Activated CD8-positive, alpha-beta T cell treated with anti-CD3 and anti-CD28 coated beads for 36 hours (primary cell): ENCODE results near the gene STXBP6. TPM values are rescaled to one million over a fixed set of nuclear protein-coding genes. Genes with fewer than 3 reads are reported as not detected.

Experiments
- ATAC-seq: fragments of 200-7000 bp; cut with Tn5 transposase; one replicate; pipeline ENCODE4 v1.10.0; 2021; ENCODE audit warnings: mild to moderate bottlenecking, moderate library complexity
- CTCF ChIA-PET: fragments of 350-600 bp; sonication (Branson Sonifier 250); formaldehyde crosslinking; loops from one replicate; lab custom pipeline; 2021; ENCODE audit warnings: antibody characterized with exemption; lab: Charles Lee
- POLR2A ChIA-PET: fragments of 350-600 bp; sonication (Branson Sonifier 250); formaldehyde crosslinking; loops from one replicate; lab custom pipeline; 2021; ENCODE audit warnings: antibody characterized with exemption; lab: Charles Lee
- DNase-seq: peaks from one replicate; pipeline ENCODE4 v3.0.0-alpha.2; 2020
- H3K27ac Mint-ChIP-seq: one replicate; pipeline ENCODE4 v1.8.0; 2021; ENCODE audit warnings: mild to moderate bottlenecking, mixed read lengths
- H3K27me3 Mint-ChIP-seq: one replicate; pipeline ENCODE4 v1.8.0; 2021; ENCODE audit warnings: mixed read lengths
- H3K36me3 Mint-ChIP-seq: one replicate; pipeline ENCODE4 v1.8.0; 2021; ENCODE audit warnings: low read depth, mixed read lengths
- H3K4me1 Mint-ChIP-seq: one replicate; pipeline ENCODE4 v1.8.0; 2021; ENCODE audit warnings: low read depth, mixed read lengths
- H3K4me3 Mint-ChIP-seq: one replicate; pipeline ENCODE4 v1.8.0; 2021; ENCODE audit warnings: mild to moderate bottlenecking, moderate library complexity, mixed read lengths
- H3K9me3 Mint-ChIP-seq: one replicate; pipeline ENCODE4 v1.8.0; 2021; ENCODE audit warnings: mixed read lengths
- intact Hi-C: fragments of 100-400 bp; cut with micrococcal nuclease; formaldehyde crosslinking; loops from one replicate; pipeline ENCODE4 v1.10.0; 2022
- total RNA-seq, 2 experiments: library from RNA; stranded (reverse); gene quantifications; one replicate each; pipeline ENCODE4 v1.2.3, GENCODE V29; 2021
- TF ChIP-seq, protein P1 (sequence below): fragments of 200-600 bp; IDR thresholded peaks from one replicate; pipeline ENCODE4 v1.8.0; 2022; ENCODE audit warnings: antibody characterized with exemption, mild to moderate bottlenecking

Gene STXBP6
- total RNA-seq, 2 experiments from 2014 or later: not detected

DNA sequence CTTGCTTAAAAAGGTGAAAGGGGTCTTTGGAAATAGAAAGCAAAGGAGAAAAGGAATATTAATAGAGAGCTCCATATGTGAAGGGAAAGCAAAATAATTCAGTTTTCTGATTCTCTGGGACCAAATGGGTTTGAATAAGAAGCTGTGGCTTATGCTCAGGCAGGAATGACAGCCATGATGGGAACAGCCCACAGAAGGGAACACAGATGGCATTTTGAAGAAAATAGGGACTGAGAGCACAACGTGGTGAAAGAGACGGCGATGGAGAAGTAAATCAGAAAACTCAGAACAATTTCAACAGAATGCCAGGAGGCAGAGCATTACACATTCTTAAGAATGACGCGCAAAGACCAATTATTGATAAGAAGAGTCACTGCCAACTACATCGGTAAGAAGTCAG is 102.8 kb downstream of the STXBP6 start:
- ATAC-seq (no peak), DNase-seq (no peak)
- Mint-ChIP-seq H3K4me1 (no peaks in the 10 kb centered on the region), H3K27ac (no peak overlapping the region), H3K27me3 (no peaks in the 10 kb centered on the region), H3K9me3 (no peaks in the 10 kb centered on the region), H3K36me3 (no peaks in the 10 kb centered on the region), H3K4me3 (no peak overlapping the region)
- POLR2A ChIA-PET: no interaction called here
- CTCF ChIA-PET: no interaction called here
- TF ChIP-seq, protein P1, sequence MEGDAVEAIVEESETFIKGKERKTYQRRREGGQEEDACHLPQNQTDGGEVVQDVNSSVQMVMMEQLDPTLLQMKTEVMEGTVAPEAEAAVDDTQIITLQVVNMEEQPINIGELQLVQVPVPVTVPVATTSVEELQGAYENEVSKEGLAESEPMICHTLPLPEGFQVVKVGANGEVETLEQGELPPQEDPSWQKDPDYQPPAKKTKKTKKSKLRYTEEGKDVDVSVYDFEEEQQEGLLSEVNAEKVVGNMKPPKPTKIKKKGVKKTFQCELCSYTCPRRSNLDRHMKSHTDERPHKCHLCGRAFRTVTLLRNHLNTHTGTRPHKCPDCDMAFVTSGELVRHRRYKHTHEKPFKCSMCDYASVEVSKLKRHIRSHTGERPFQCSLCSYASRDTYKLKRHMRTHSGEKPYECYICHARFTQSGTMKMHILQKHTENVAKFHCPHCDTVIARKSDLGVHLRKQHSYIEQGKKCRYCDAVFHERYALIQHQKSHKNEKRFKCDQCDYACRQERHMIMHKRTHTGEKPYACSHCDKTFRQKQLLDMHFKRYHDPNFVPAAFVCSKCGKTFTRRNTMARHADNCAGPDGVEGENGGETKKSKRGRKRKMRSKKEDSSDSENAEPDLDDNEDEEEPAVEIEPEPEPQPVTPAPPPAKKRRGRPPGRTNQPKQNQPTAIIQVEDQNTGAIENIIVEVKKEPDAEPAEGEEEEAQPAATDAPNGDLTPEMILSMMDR: no peak
- intact Hi-C loops: no loop called here

DNA sequence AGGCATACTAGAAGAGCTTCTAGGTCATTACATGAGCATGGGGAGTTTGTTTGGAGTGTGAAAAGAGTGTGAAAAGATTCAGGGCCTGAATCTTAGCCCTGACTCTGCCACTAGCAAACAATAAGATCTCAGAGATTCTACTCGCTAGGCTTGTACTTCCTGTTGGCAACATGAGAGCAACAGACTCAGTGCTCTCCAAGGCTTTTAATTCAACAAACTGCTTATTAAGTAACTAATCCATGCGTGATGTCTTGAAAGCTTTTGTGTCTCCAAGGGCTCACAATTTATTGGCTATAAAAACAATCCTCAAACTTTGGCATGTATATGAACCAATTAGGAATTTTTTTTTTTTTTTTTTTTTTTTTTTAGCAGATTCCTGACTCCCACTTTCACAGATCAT is 105.1 kb downstream of the STXBP6 start:
- DNase-seq (no peak), ATAC-seq (no peak)
- Mint-ChIP-seq H3K4me1 (no peaks in the 10 kb centered on the region), H3K4me3 (no peak overlapping the region), H3K36me3 (no peaks in the 10 kb centered on the region), H3K27me3 (no peaks in the 10 kb centered on the region), H3K9me3 (no peaks in the 10 kb centered on the region), H3K27ac (no peak overlapping the region)
- TF ChIP-seq, protein P1: no peak
- ChIA-PET CTCF (interaction anchor here (0.6 kb wide), 1 partner anchor 1312 kb away, joined by 3 read pairs; no protein-coding TSS in a partner anchor), POLR2A (no interaction called here)
- intact Hi-C loops: no loop called here

DNA sequence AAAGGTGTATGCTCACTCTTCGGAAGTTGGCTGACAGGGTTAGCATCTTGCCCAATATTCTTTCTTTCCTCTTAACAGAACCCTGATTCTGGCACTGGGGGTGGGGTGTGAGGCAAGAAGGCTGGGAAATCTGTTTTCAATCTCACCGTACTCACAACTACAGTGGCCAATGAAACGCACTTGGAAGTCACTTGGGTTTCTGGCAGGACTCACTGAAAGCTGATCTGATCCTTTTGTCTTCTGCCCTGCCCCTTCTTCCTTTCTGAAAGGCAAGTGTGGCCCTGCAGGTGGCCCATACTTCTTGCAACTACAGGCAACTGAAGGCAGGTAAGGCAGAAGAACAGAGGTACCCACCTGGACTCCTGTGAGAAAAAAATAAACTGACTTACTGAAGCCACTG is 106.9 kb downstream of the STXBP6 start:
- POLR2A ChIA-PET: no interaction called here
- no peaks in the 10 kb centered on the region for H3K4me1 Mint-ChIP-seq
- no peaks in the 10 kb centered on the region for H3K36me3 Mint-ChIP-seq
- H3K4me3 Mint-ChIP-seq: no peak overlapping the region
- TF ChIP-seq, protein P1: no peak
- intact Hi-C loops: no loop called here
- no peaks in the 10 kb centered on the region for H3K9me3 Mint-ChIP-seq
- H3K27ac Mint-ChIP-seq: no peak overlapping the region
- ATAC-seq (no peak), DNase-seq (no peak)
- H3K27me3 Mint-ChIP-seq: no peaks in the 10 kb centered on the region
- CTCF ChIA-PET: no interaction called here

DNA sequence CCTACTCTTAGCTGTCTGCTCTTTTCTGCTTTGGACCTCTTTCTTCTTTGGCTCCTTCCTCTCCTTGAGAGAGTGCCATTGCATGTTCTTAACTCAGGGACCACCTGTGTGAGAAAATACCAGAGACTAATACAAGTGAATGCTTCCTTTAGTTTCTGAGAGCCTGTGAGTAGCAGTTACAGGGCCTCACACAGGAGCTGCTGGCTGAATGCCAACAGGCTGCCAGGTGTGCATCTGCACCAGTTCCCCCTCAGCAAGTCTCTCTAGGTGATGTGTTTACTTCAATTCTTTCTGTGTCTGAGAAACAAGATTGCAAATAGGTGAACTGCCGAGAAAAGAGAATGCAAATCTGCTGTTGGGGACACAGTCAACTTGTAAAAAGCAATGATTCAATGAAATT is 108.2 kb downstream of the STXBP6 start:
- TF ChIP-seq, protein P1: no peak
- Mint-ChIP-seq H3K27ac (no peak overlapping the region), H3K4me3 (no peak overlapping the region), H3K27me3 (no peaks in the 10 kb centered on the region), H3K9me3 (no peaks in the 10 kb centered on the region), H3K36me3 (no peaks in the 10 kb centered on the region), H3K4me1 (no peaks in the 10 kb centered on the region)
- intact Hi-C loops: no loop called here
- ATAC-seq (no peak), DNase-seq (no peak)
- POLR2A ChIA-PET: no interaction called here
- CTCF ChIA-PET: no interaction called here

DNA sequence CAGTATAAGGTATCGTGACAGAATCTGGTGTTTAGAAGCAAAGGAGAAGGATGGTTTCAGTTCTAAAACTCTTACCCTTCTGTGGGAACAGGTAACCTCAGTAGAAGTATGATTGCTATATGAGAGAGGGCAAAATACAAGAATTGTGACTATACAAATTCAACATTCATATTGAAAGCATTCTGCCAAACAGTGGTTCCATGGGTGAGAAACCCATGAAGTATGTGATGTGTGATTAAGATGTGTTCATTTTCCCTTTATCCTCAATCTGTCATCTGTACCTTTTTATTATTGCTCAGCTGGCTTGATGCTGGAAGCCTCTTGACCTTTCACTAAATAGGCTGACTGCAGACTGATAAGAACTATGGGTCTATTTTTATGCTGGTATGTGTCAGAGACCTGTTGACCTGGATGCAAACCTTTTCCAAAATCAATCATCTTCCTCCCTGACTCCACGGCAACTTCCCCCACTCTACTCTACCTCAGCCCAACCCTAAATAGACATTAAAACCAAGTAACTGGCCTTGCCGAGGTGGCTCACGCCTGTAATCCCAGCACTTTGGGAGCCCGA is 109.6 kb downstream of the STXBP6 start:
- intact Hi-C loops: no loop called here

More for the DNA sequence above, 109.6 kb downstream of the STXBP6 start:
- no peak for DNase-seq
- CTCF ChIA-PET: no interaction called here
- TF ChIP-seq, protein P1: no peak
- Mint-ChIP-seq H3K27me3 (no peaks in the 10 kb centered on the region), H3K4me3 (no peak overlapping the region), H3K9me3 (no peaks in the 10 kb centered on the region), H3K4me1 (no peaks in the 10 kb centered on the region), H3K36me3 (no peaks in the 10 kb centered on the region), H3K27ac (no peak overlapping the region)
- POLR2A ChIA-PET: no interaction called here
- no peak for ATAC-seq
